ENCODE measurements around the gene ACOX2.

Gene ACOX2

GRCh38 chr3:58536501-58537411 is at the start of gene ACOX2:
Gene ACOX2 (minus strand): TSS chr3:58537190. CDS start chr3:58535106, 2,084 bp downstream.
- FAIRE-seq (no peak), DNase-seq (ENCODE audit: insufficient read length, low spot score) (no peak)

- DNase-seq (ENCODE audit: insufficient read length, low spot score) (no peak), FAIRE-seq (peak; percentile 72)
Observed at GRCh38 chr3:58585994-58586393, 49.0 kb upstream of the ACOX2 start.

- FAIRE-seq: peak; percentile 70
- peak; percentile 82 for DNase-seq (ENCODE audit: insufficient read length, low spot score)
Observed at GRCh38 chr3:58585005-58585786, 48.2 kb upstream of the ACOX2 start.

GRCh38 chr3:58584690-58585004 is 47.7 kb upstream of the ACOX2 start:
- FAIRE-seq (peak; percentile 31), DNase-seq (ENCODE audit: insufficient read length, low spot score) (no peak)

- no peak for FAIRE-seq
- DNase-seq (ENCODE audit: insufficient read length, low spot score): no peak
Observed at GRCh38 chr3:58581328-58582091, 44.5 kb upstream of the ACOX2 start.

- DNase-seq (ENCODE audit: insufficient read length, low spot score): no peak
- no peak for FAIRE-seq
Observed at GRCh38 chr3:58580826-58581327, 43.9 kb upstream of the ACOX2 start.

GRCh38 chr3:58578873-58579272 is 41.9 kb upstream of the ACOX2 start:
- no peak for FAIRE-seq
- DNase-seq (ENCODE audit: insufficient read length, low spot score): no peak

- FAIRE-seq (no peak), DNase-seq (ENCODE audit: insufficient read length, low spot score) (no peak)
Observed at GRCh38 chr3:58577269-58577821, 40.4 kb upstream of the ACOX2 start, which contains the start of gene FAM107A. Gene FAM107A (minus strand): TSS chr3:58577391. CDS start chr3:58569860, 7,531 bp downstream.

GRCh38 chr3:58576716-58577115 is 39.7 kb upstream of the ACOX2 start:
- no peak for FAIRE-seq
- DNase-seq (ENCODE audit: insufficient read length, low spot score): no peak

- DNase-seq (ENCODE audit: insufficient read length, low spot score) (no peak), FAIRE-seq (no peak)
Observed at GRCh38 chr3:58575971-58576652, 39.1 kb upstream of the ACOX2 start.

GRCh38 chr3:58574682-58575081 is 37.7 kb upstream of the ACOX2 start:
- DNase-seq (ENCODE audit: insufficient read length, low spot score) (no peak), FAIRE-seq (no peak)

GRCh38 chr3:58574106-58574505 is 37.1 kb upstream of the ACOX2 start:
- no peak for FAIRE-seq
- no peak for DNase-seq (ENCODE audit: insufficient read length, low spot score)

- DNase-seq (ENCODE audit: insufficient read length, low spot score): no peak
- no peak for FAIRE-seq
Observed at GRCh38 chr3:58573640-58574039, 36.6 kb upstream of the ACOX2 start.

- DNase-seq (ENCODE audit: insufficient read length, low spot score) (no peak), FAIRE-seq (no peak)
Observed at GRCh38 chr3:58572634-58573230, 35.7 kb upstream of the ACOX2 start.

- DNase-seq (ENCODE audit: insufficient read length, low spot score): no peak
- no peak for FAIRE-seq
Observed at GRCh38 chr3:58572013-58572633, 35.1 kb upstream of the ACOX2 start.

- DNase-seq (ENCODE audit: insufficient read length, low spot score) (no peak), FAIRE-seq (no peak)
Observed at GRCh38 chr3:58570851-58571250, 33.9 kb upstream of the ACOX2 start.

- FAIRE-seq (no peak), DNase-seq (ENCODE audit: insufficient read length, low spot score) (no peak)
Observed at GRCh38 chr3:58569287-58570001, 32.5 kb upstream of the ACOX2 start.

GRCh38 chr3:58568572-58569286 is 31.7 kb upstream of the ACOX2 start:
- DNase-seq (ENCODE audit: insufficient read length, low spot score): peak; percentile 43
- FAIRE-seq: peak; percentile 94

Data from GM19239 (cell line).